Measurements from ENCODE around the gene SCN1B. TPM values are rescaled to one million over a fixed set of nuclear protein-coding genes. Genes with fewer than 3 reads are reported as not detected.

Gene SCN1B
- total and polyA plus RNA-seq, 7 donors: 55.6 to 345 (median 248) TPM

- Histone ChIP-seq H3K27me3 (ENCODE audit: insufficient read depth in 3 of 3, low read length in 2 of 3) (no peaks in the 10 kb centered on the region), H3K36me3 (ENCODE audit: insufficient read depth in 1 of 2, low read depth in 1 of 2) (no peaks in the 10 kb centered on the region), H3K4me1 (peaks cover 4% of the 10 kb centered on the region), H3K9me3 (no peaks in the 10 kb centered on the region), H3K27ac (no peak overlapping the region), H3K4me3 (no peak overlapping the region)
- WGBS, 3 donors: 81 to 83% (median 82%) methylated on average over 10 of the region's 10 CpGs
- TF ChIP-seq CTCF (IDR thresholded peaks at IDR 0.05): no peak
- ATAC-seq: no peak
- intact Hi-C loops (cut with DNase I): loop anchor here in 1 of 2 donors (10.0 kb wide), 1 partner anchor 201 kb away; the partner anchor contains the start of gene USF2
- DNase-seq: no peak
Measured at GRCh38 chr19:35063940-35064818, 33.9 kb downstream of the SCN1B start.

- intact Hi-C loops (cut with DNase I): loop anchor here (5.0 to 10.0 kb wide), 2 partner anchors 67 to 199 kb away; partner anchors contain the start of gene USF2 (in 1 of the 2)
Measured at GRCh38 chr19:35065574-35065973, 35.3 kb downstream of the SCN1B start.

GRCh38 chr19:35066121-35066520, 35.9 kb downstream of the SCN1B start:
- no peaks in the 10 kb centered on the region for H3K36me3 ChIP-seq (ENCODE audit: insufficient read depth in 1 of 2, low read depth in 1 of 2)
- no peak for ATAC-seq
- peaks cover 7% of the 10 kb centered on the region for H3K9me3 ChIP-seq
- H3K4me1 ChIP-seq: peaks cover 4% of the 10 kb centered on the region
- no peaks in the 10 kb centered on the region for H3K27me3 ChIP-seq (ENCODE audit: insufficient read depth in 3 of 3, low read length in 2 of 3)
- TF ChIP-seq CTCF (IDR thresholded peaks at IDR 0.05): no peak
- no peak for DNase-seq
- no peak overlapping the region for H3K27ac ChIP-seq
- WGBS, 3 donors: 87 to 95% (median 93%) methylated on average over 14 to 15 of the region's 15 CpGs
- no peak overlapping the region for H3K4me3 ChIP-seq
- intact Hi-C loops (cut with DNase I): loop anchor here (2.0 to 10.0 kb wide), 3 partner anchors 66 to 199 kb away; partner anchors contain the start of genes LGI4 (in 1 of the 2) and USF2 (in 1 of the 2)

More at GRCh38 chr19:35065574-35065973, 35.3 kb downstream of the SCN1B start:
- Histone ChIP-seq H3K9me3 (peaks cover 5% of the 10 kb centered on the region), H3K4me3 (no peak overlapping the region), H3K36me3 (ENCODE audit: insufficient read depth in 1 of 2, low read depth in 1 of 2) (no peaks in the 10 kb centered on the region), H3K4me1 (peaks cover 4% of the 10 kb centered on the region), H3K27ac (no peak overlapping the region), H3K27me3 (ENCODE audit: insufficient read depth in 3 of 3, low read length in 2 of 3) (no peaks in the 10 kb centered on the region)
- ATAC-seq (no peak), DNase-seq (no peak)
- no peak for TF ChIP-seq CTCF (IDR thresholded peaks at IDR 0.05)
- 81 to 94% (median 85%) methylated on average over 10 of the region's 10 CpGs for WGBS, 3 donors

- Histone ChIP-seq H3K36me3 (ENCODE audit: insufficient read depth in 1 of 2, low read depth in 1 of 2) (no peaks in the 10 kb centered on the region), H3K9me3 (peaks cover 7% of the 10 kb centered on the region), H3K27me3 (ENCODE audit: insufficient read depth in 3 of 3, low read length in 2 of 3) (no peaks in the 10 kb centered on the region), H3K4me3 (no peak overlapping the region), H3K27ac (no peak overlapping the region), H3K4me1 (peaks cover 2% of the 10 kb centered on the region)
- intact Hi-C loops (cut with DNase I): loop anchor here (2.0 to 10.0 kb wide), 3 partner anchors 65 to 198 kb away; partner anchors contain the start of genes LGI4 (in 1 of the 2) and USF2 (in 1 of the 2)
- ATAC-seq (peak; percentile 84 to 90 (median 88)), DNase-seq (peak; percentile 87 to 94)
- TF ChIP-seq CTCF (IDR thresholded peaks at IDR 0.05): peak; percentile 92
- WGBS, 3 donors: 19 to 30% (median 22%) methylated on average over 14 of the region's 14 CpGs
Measured at GRCh38 chr19:35066691-35067563, 36.7 kb downstream of the SCN1B start.

Data from psoas muscle (tissue), 8 donors.